Fibroblast of peridontal ligament (primary cell): ENCODE data around the gene ASTN1.

Experiments used
- DNase-seq: peaks from one replicate; pipeline ENCODE4 v3.0.0-alpha.2; 2010; ENCODE audit errors: extremely low read depth

The ASTN1 gene

DNA sequence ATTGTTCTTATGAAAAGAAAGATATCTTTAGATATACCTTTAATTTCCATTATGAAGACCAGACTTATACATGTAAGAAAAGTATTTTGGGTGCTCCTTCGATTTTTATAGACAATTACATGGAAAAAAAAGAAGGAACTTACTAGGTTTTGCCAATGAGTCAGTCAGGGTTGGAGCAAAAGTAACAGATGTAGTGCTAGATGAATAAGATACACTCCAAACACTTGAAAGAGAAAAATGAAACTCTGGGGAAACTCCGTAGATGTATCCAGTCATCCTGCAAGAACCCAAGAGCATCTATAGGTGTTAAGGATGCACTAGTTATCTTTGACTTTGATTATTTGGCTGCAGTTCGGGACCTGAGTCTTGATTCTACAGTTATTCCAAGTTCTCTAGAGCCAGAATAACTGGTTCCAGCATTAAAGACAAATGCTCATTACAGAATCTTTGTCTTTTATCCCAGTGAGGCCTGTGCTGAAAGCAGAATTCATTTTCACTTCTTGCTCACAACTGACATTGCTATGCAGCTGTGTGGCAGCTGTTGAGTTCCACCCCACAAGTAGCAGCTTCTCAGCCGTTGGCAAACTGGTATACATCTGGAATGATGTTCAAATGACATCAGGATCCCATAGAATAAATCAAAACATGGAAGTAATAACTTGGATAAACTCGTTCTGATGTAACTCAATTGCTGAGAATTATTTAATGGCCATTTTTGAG is 326.1 kb downstream of the ASTN1 start:
- DNase-seq = no peak

DNA sequence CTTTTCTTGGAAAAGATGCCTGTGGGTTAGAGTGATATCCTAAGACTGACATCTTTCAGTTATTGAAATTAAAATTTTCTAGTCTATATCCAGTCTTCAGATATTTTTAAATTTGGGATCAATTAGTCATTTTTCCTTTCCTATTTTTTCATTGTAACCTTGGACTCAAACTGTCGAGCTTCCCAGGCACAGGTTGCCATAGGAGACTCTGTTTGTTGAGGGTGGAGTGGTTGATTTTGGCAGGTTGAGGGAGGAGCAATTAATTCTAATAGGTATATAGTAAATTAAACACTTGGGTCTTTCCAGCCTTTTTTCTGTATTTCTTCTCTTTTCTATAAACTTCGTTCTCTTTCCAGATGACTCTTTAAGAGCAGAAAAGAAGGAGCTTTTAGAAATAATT is 326.8 kb downstream of the ASTN1 start:
- DNase-seq = no peak

DNA sequence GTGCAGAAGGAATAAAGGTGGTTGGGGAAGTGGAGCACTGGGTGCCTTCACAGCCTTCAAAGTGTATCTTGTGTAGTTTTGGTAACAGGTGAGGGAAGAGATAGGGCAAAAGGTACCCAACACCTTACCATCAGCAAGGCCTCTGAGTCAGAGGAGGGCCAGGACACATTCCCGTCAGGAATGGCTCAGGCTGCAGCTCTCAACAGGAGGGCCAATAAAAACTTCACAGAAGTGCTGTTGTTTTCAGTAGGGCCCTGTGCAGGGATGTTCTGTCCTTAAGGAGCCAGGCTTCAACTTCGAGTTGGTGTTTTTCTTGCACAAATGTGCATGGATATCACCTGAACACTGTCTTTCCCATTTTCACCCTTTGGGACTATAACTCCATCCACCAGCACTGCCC is 333.4 kb downstream of the ASTN1 start:
- DNase-seq = no peak

DNA sequence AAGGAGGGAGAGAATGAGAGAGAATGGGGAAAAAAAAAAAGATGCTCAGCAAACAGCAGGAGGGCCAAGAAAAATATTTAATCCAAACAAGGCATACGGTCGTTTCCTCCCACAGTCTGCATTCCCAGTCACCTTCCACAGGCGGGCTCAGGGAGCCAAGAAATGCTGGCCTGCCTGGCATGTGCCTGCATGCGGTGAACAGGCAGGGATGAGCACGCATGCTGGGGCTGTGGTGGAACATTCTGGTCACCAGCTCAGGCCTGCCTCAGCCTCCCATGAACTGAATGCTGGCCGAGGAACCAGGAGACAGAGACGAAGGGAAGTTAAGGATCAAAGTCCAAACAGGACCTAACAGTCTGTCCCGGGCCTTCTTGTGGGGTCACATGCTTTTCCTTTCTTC is 335.3 kb downstream of the ASTN1 start:
- DNase-seq = no peak

DNA sequence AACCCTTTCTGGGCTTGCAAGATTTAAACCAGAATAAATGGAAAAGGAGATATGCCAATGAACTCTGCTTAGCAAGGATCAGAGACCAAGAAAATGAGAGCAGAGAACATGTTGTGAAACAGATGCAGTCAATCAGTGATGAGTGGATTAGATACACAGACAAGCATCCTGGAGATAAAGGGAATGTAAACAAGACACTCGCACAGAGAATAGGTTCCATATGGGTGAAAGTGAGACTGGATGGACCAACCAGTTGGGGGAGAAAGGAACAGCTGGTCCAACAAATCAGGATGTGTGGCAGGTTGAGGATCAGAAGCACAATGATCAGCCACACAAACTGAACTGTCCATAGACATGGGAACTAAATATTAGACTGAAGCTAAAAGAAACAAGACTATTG is 338.2 kb downstream of the ASTN1 start:
- no peak for DNase-seq

DNA sequence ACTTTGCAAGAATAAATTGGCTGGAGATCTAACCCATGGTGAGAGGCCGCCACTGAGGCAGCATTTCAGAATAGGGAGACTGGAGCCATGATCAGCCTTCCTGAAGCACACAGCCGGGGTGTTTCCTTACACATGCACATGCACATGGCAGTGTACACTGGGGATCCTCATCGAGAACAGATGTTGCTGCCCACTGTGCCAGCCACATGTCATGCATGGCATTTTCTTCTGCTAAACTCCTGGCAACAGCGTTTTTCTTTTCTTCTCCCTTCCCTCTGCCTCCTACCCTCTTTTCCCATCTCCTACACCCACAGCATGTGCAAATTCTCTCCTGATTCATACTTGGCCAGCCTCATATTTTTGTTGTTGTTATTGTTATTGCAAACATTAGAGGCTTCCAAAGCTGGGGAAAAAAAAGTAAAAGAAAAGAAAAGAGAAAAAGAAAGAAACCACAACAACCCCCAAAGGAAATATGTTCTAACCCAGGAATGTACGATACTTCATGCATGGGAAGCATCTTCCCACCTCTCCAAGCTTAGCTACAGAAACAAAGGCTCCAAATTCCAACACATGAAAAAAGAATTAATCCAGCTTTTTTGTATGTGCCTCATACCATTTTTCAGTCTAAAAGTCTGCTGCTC is 344.0 kb downstream of the ASTN1 start:
- DNase-seq = no peak

DNA sequence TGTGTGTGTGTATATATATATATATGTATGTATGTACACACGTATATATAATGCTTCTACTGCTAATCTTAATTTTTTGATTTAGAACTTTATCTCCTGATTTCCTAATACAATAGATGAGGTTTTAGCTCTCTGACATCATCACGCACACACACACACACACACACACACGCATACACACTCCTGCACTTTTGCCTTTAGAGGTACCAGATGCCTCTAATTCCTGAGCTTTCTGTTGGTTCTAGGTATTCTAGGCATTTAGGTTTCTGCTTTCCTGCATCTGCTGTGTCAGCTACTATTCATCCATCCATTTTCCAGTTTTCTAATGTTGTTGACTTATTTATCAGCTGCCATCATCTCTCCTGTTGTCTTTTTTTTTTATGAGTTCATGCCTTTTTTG is 348.3 kb downstream of the ASTN1 start:
- no peak for DNase-seq

DNA sequence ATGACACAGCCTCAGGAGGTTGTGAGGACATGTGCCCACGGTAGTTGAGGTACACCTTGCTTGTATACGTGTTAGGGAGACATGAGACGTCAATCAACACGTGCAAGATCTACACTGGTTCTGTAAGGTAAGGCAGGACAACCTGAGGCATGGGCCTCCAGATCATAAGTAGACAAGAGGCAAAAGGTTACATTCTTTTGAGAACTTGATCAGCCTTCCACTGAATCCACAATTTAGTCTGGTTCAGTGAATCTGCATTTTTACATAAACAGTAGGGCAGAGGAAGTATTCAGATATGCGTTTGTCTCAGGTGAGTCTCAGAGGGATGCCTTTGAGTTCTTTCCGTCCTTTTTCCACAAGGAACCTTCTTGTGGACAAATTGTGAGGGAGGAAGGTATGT is 348.9 kb downstream of the ASTN1 start:
- DNase-seq = no peak

DNA sequence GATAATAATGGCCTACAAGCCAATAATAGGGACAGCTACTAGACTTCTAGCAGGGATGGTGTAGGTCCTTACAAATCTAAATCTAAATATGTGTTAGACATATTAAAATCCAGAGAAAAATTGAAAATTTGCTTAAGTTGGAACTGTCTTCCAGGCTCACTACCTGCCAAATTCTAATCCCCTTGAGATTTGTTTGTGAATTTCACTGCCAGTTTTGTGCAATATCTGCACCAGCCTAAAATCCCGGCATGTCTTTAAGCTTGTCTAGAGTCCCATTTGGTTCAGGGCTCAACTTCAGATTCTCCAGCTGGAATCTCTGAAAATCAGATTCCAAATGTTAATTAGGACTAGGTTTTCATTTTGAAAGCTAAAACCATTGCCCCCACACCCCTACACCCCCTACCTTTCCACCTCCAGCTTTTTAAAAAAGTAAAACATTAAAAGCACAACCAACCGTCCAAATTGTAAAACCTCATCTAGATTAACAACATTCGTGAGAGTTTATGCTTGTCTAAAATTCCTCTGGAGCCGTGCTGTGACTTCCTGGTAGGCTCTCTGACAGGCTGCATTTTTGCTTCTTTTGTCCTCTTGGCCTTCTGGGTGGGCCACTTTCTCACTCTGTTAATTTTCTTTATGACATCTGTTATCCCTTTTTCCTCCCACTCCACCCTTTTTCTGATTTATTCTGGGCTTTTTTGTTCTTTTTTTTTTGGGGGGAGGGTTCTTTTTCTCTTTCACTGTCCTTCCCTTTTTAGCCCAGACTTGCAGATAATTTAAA is 352.8 kb downstream of the ASTN1 start:
- no peak for DNase-seq

DNA sequence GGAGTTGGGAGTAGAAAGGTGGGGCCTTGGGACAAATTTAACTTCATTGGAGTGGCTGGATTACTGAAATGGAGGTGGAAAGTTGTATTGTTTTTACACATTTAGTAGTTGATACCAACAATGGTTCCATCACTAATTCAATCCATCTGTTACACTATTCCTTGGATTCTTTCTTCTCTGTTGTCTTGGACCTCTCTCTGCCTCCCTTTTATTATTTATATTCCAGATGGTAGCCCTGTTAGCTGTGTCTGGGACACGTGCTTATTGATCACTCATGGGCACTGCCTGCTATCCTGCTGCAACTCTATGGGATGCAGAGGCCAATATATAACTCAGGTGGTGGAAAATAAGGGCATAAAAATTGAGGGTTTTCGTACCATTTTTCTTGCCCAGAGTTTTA is 355.2 kb downstream of the ASTN1 start:
- no peak for DNase-seq
